ENCODE results near the gene UGT1A4.
"Not testable (repeated sequence)": the region's sequence is repeated elsewhere in the genome, so short reads cannot be mapped to it uniquely, and the experiment has no call there.

The UGT1A4 gene

GRCh38 chr2:233698740-233699139 is 19.8 kb upstream of the UGT1A4 start:
- no peak for TF ChIP-seq CTCF (IDR thresholded peaks at IDR 0.05; ENCODE audit: insufficient read depth, low read depth, low read length, missing control alignments)
- DNase-seq (ENCODE audit: low read depth), result no peak
- no peak overlapping the region for H3K4me3 ChIP-seq (ENCODE audit: low read length)

GRCh38 chr2:233699424-233700027 is 19.0 kb upstream of the UGT1A4 start:
- TF ChIP-seq CTCF (IDR thresholded peaks at IDR 0.05; ENCODE audit: insufficient read depth, low read depth, low read length, missing control alignments), result no peak
- no peak for DNase-seq (ENCODE audit: low read depth)
- H3K4me3 ChIP-seq (ENCODE audit: low read length), result no peak overlapping the region

GRCh38 chr2:233700028-233700635 is 18.4 kb upstream of the UGT1A4 start:
- no peak for DNase-seq (ENCODE audit: low read depth)
- no peak overlapping the region for H3K4me3 ChIP-seq (ENCODE audit: low read length)
- no peak for TF ChIP-seq CTCF (IDR thresholded peaks at IDR 0.05; ENCODE audit: insufficient read depth, low read depth, low read length, missing control alignments)

GRCh38 chr2:233700842-233701241 is 17.7 kb upstream of the UGT1A4 start:
- not testable (repeated sequence) for DNase-seq (ENCODE audit: low read depth); H3K4me3 ChIP-seq (ENCODE audit: low read length)

GRCh38 chr2:233702238-233702637 is 16.3 kb upstream of the UGT1A4 start:
- TF ChIP-seq CTCF (IDR thresholded peaks at IDR 0.05; ENCODE audit: insufficient read depth, low read depth, low read length, missing control alignments), result no peak
- no peak for DNase-seq (ENCODE audit: low read depth)
- no peak overlapping the region for H3K4me3 ChIP-seq (ENCODE audit: low read length)

- TF ChIP-seq CTCF (IDR thresholded peaks at IDR 0.05; ENCODE audit: insufficient read depth, low read depth, low read length, missing control alignments), result no peak
- peak; percentile 73 for DNase-seq (ENCODE audit: low read depth)
Observed at GRCh38 chr2:233705911-233706506, 12.5 kb upstream of the UGT1A4 start.

GRCh38 chr2:233706720-233707119 is 11.8 kb upstream of the UGT1A4 start:
- peak; percentile 70 for DNase-seq (ENCODE audit: low read depth)
- H3K4me3 ChIP-seq (ENCODE audit: low read length), result no peak overlapping the region
- no peak for TF ChIP-seq CTCF (IDR thresholded peaks at IDR 0.05; ENCODE audit: insufficient read depth, low read depth, low read length, missing control alignments)

More at GRCh38 chr2:233705911-233706506, 12.5 kb upstream of the UGT1A4 start:
- H3K4me3 ChIP-seq (ENCODE audit: low read length), result no peak overlapping the region

Measured in epithelial cell of esophagus (primary cell).